AG08395 (cell line): ENCODE measurements around the gene EGR2.

Source experiments
- DNase-seq: peaks from one replicate; pipeline ENCODE4 v3.0.0; 2012; ENCODE audit warnings: mixed read lengths, low spot score

EGR2 gene

GRCh38 chr10:62816331-62817120 is at the start of gene EGR2:
Gene EGR2 (minus strand): TSS chr10:62816366. CDS start chr10:62816029, 337 bp downstream.
- peak; percentile 94 for DNase-seq

GRCh38 chr10:62862447-62862846 is 46.3 kb upstream of the EGR2 start:
- no peak for DNase-seq

- no peak for DNase-seq
Measured at GRCh38 chr10:62861507-62861906, 45.3 kb upstream of the EGR2 start.

- DNase-seq = no peak
Measured at GRCh38 chr10:62860946-62861345, 44.8 kb upstream of the EGR2 start.

GRCh38 chr10:62858364-62858763 is 42.2 kb upstream of the EGR2 start:
- peak; percentile 83 for DNase-seq

- no peak for DNase-seq
Measured at GRCh38 chr10:62856021-62856420, 39.9 kb upstream of the EGR2 start.

GRCh38 chr10:62853710-62854109 is 37.5 kb upstream of the EGR2 start:
- no peak for DNase-seq

GRCh38 chr10:62852961-62853702 is 37.0 kb upstream of the EGR2 start:
- no peak for DNase-seq

- no peak for DNase-seq
Measured at GRCh38 chr10:62851442-62851841, 35.3 kb upstream of the EGR2 start.

GRCh38 chr10:62850646-62851045 is 34.5 kb upstream of the EGR2 start:
- DNase-seq = no peak

GRCh38 chr10:62847433-62847832 is 31.3 kb upstream of the EGR2 start:
- DNase-seq = no peak

- no peak for DNase-seq
Measured at GRCh38 chr10:62844280-62845011, 28.3 kb upstream of the EGR2 start.

- no peak for DNase-seq
Measured at GRCh38 chr10:62843600-62843999, 27.4 kb upstream of the EGR2 start.

GRCh38 chr10:62842983-62843382 is 26.8 kb upstream of the EGR2 start:
- DNase-seq = no peak

- DNase-seq = no peak
Measured at GRCh38 chr10:62839590-62839989, 23.4 kb upstream of the EGR2 start.

GRCh38 chr10:62831346-62831745 is 15.2 kb upstream of the EGR2 start:
- peak; percentile 74 for DNase-seq

- no peak for DNase-seq
Measured at GRCh38 chr10:62830679-62831078, 14.5 kb upstream of the EGR2 start.

GRCh38 chr10:62829622-62830021 is 13.5 kb upstream of the EGR2 start:
- no peak for DNase-seq

GRCh38 chr10:62826273-62826672 is 10.1 kb upstream of the EGR2 start:
- DNase-seq = no peak

- DNase-seq = no peak
Measured at GRCh38 chr10:62820586-62820985, 4.4 kb upstream of the EGR2 start.

GRCh38 chr10:62819141-62819920 is 3.2 kb upstream of the EGR2 start:
- no peak for DNase-seq

GRCh38 chr10:62818426-62819011 is 2.4 kb upstream of the EGR2 start:
- DNase-seq = peak; percentile 8
